Measurements from ENCODE around the gene SUMO3.

GRCh38 chr21:44815225-44815624 lies 2.6 kb downstream of the SUMO3 start:
- TF ChIP-seq CTCF (conservative IDR thresholded peaks at IDR 0.05; ENCODE audit: low read depth, low read length) = no peak
- no peak for TF ChIP-seq BHLHE40 (IDR thresholded peaks at IDR 0.05; ENCODE audit: low read depth, low read length)
- no peak for TF ChIP-seq POLR2A (IDR thresholded peaks at IDR 0.05; ENCODE audit: low read depth, low read length)
- no peak for TF ChIP-seq ELK1 (IDR thresholded peaks at IDR 0.05; ENCODE audit: borderline replicate concordance, low read depth, low read length)
- TF ChIP-seq MXI1 (IDR thresholded peaks at IDR 0.05; ENCODE audit: borderline replicate concordance, low read depth, low read length) = no peak
- no peak for TF ChIP-seq CEBPB (IDR thresholded peaks at IDR 0.05; ENCODE audit: low read depth, low read length)
- no peak for TF ChIP-seq FOS (IDR thresholded peaks at IDR 0.05; ENCODE audit: low read depth, low read length)
- no peak for TF ChIP-seq RFX5 (IDR thresholded peaks at IDR 0.05; ENCODE audit: low read depth, low read length)

Data from IMR-90 (cell line).